GM19193 (cell line): ENCODE data around the gene CHST11.

Experiments
- POLR2A ChIP-seq: IDR thresholded peaks from 4 replicates; pipeline ENCODE4 v1.6.1; 2011; ENCODE audit not compliant: insufficient read depth, insufficient read length; ENCODE audit errors: extremely low read depth

Gene CHST11

DNA sequence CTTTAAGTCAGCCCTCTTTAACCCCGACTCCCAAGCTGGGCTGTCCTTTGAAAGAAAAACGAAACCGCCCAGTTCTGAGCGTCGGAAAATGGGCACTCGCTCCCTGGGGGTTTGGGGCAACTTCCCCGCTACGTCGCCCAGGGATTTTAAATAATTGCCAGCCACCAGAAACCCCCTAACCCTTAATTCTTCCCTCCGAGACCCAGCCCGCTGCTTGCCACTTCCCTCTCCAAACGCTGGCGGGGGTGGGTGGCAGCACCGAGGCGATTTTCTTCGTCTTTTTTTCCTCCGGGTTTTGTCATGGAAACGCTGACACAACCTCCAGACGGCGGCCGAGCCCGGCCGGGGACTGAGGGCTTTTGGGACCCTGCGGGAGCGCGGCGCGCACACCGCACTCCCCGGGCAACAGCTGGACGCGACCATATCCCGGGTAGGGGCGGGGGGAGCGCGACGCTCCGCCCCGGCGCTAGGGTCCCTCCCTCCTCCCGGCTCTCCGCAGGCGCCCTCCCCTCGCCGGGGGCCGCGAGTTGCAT, at the start of gene CHST11:
Gene CHST11, plus strand, starts transcription at position 532 of the 533 bp plus-strand sequence.
- no peak for TF ChIP-seq POLR2A

DNA sequence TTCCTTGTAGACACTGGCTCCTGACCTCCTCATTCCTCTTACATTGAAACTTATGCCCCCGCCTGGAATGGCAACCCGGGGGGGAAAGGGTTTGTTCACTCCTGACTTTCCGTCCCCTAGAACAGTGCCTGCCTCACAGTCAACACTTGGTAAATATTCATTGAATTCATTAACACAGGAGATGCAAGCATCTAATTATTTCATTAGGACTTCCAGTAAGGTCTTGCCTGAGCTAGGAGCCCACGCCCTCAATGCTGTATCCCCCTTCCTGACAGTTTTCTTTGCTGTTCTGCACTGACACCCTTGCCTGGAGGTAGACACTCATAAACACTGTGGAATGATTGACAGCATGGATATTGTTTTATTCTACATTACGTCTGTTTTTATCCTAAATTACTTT, 49.3 kb upstream of the CHST11 start:
- no peak for TF ChIP-seq POLR2A

DNA sequence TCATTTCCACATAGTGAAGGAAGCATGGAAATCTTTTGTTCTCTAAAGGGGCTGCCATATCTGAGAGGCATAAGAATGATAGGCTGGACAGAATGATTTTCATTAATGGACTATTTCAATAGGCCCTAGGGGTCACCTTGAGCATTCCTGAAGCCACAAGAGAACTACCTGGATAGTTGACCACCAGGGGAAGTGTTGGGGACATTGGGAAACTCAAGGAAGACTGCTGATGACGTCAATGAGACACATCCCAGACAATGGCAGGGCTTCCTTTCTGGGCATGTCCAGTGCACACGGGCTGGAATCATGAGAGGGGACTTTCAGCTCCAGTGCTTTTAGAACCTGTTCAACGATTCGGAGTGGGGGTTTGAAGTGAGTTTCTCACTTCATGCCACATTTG, 48.8 kb upstream of the CHST11 start:
- no peak for TF ChIP-seq POLR2A

DNA sequence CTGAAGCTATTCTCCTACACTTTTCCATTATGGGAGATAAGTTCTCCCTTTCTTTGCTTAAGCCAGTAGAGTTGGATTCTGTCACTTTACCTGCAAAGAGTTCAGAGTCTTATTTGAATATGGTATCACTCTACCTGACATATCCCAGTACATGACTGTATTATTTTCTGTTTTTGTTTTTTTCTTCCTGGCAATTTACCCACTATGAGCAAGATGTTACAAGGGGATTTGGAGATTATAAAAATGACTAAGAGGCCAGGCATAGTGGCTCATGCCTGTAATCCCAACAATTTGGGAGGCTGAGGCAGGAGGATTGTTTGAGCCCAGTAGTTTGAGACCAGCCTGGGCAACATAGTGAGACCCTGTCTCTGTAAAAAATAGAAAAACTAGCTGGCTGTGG, 46.4 kb upstream of the CHST11 start:
- no peak for TF ChIP-seq POLR2A

DNA sequence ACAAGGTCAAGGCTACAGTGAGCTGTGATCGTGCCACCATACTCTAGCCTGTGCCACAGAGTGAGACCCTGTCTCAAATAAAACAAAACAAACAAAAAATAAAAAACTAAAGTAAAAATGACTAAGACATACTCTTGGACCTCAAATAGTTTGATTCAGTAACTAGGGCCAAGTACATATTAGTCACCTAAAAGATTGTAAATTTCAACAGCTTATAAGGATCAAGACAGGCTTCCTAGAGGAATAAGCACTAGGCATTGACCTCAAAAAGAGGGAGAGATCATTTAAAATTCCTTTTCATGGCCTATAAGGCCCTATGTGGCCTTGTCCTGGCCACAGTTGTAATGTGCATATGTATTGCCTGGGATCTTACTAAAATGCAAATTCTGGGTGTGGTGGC, 46.0 kb upstream of the CHST11 start:
- no peak for TF ChIP-seq POLR2A

DNA sequence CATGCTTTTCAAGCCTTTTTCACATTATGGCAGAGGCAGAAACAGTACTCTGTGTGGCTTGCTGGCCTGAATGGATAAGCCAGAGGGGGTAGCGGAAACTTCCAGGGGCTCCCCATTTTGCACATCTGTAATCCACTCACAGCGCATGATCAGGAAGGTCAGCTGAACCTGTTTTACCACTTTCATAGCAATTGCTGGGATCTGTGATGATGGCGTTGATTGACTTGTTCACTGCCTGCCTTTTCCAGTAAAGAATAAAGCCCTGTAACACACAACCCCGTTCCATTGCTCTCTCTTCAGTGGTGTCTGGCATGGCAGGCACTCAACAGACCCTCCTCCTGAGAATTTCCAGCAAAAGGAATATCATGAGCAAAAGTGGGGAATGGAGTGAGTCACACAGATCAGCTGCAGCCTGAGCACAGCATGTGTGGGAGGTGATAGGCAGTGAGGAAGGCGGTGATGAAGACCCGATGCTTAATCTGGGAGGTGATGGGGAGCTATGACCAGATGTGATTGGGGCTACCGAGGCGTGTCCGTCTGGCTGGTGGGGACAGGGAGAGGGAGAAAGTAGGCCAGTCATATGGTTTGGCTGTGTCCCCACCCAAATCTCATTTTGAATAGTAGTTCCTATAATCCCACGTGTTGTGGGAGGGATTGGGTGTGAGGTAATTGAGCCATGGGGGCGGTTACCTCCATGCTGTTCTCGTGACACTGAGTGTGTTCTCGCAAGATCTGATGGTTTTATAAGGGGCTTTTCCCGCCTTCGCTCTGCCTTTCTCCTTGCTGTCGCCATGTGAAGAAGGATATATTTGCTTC, 44.7 kb upstream of the CHST11 start:
- no peak for TF ChIP-seq POLR2A

DNA sequence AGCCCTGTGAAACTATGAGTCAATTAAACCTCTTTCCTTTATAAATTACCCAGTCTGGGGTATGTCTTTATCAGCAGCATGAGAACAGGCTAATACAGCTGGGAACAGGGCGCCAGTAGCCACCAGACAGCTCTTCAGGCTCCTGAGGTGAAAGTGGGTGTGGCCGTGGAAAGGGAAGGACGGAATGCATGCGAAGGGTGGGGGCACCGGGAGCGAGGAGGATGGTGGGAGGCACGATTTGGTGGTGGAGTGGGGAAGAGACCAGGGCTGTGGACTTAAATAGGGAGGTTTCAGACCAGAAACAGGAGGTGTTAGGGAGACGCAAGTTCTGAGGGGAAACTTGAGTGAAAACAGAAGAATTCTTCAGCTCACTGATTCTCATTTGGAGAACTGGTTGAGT, 44.1 kb upstream of the CHST11 start:
- no peak for TF ChIP-seq POLR2A

DNA sequence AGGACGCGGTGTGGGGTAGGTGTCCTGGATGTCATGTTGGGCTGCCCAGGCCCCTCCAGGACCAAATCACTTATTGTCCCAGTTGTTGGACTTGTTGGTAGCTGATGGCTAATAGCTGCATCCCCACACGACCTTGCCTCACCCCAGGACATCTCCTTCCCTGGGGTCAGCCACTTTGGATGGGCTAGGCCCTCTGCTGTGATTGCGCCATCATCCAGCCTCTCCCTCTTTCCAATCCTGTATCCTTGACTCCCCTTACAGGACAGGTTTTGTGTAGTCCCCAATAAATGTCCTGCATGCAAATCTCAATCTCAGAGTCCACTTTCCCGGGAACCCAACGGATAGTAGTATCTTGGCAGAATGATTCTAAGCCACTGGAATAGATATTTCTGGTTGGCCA, 43.4 kb upstream of the CHST11 start:
- no peak for TF ChIP-seq POLR2A

DNA sequence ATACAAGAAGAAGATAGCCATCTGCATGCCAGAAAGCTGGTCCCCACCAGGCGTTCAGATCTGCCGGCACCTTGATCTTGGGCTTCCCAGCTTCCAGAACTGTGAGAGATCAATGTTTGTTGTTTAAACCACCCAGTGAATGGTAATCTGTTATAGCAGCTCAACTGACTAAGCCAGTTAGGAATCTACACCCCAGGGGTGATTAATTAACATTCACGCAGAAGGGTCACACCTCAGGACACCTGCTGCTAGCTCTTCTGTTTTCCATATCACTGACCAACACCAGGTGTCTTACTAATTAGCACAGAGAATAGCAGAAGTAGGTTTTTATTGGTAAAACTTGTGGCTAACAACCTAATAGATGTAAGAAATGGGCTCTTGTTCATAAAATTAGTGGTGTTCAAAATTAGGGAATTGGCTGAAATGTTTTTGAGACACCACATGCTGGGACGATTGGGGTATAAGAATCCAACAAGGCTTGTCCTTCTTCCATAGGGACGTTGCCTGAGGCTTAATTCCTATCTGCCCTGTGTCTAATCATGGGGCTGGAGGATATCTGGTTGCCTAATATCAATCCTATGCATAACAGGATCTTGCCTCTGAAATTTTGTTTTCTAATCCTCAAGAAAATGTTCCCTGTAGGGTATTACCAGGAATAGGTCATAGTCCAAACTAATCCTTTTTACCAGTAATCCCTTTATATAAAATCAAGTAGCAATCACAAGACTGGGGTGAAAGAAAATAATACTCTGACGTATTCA, 42.0 kb upstream of the CHST11 start:
- no peak for TF ChIP-seq POLR2A

DNA sequence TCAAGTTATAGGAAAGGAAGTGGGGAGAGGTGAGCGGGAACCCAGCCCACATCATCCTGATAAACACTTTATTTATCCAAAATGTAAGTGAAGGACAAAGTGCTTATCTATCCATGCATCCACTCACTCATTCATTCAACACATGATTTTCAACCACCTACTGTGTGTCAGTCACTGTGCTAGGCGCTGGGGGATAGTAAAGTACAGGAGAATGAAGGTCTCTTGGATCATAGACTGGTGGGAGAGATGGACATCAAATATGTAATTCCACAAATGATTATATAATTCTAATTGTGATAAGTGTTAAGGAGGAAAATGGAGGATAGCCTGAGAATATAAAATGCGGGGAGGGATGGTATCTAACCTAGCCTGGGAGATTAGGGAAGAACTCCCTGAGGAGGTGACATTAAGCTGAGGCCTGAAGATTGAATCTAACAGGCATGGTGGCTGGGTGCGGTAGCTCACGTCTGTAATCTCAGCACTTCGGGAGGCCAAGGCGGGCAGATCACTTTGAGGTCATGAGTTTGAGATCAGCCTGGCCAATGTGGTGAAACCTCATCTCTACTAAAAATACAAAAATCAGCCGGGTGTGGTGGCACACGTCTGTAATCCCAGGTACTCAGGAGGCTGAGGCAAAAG, 41.3 kb upstream of the CHST11 start:
- no peak for TF ChIP-seq POLR2A

DNA sequence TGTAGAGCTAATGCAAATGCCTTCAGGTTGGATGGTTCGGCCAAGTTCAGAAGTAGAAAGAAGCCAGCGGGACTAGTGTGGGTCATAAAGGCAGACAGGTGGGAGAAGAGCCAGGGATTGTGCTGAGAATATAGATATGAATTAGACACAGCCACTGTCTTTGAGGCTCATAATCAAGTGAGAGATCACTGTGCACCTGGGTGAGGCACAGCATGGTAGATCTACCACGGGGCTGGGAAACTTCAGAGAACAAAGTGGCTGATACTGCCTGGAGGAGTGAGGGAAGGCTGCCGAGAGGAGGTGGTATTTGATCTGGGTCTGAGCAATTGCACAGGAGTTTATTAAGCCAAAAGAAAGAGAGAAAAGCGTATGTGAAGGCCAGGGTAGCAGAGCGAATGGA, 40.6 kb upstream of the CHST11 start:
- TF ChIP-seq POLR2A: no peak

DNA sequence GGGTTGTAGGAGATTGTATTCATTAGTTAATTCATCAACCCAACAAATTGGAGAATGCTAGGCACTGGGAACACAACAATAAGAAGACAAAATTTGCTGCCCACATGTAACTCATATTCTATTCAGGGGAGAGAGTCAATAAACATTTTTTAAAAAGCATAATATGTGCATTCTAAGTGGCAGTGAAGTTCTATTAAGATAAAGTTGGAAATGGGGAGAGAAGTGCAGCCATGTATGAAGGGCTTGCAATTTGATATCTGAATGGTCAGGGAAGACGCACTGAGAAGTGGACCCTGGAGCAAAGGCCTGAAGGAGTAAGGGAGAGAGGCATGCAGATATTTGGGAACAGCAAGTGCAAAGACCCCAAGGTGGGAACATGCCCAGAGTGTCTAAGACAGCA, 40.2 kb upstream of the CHST11 start:
- no peak for TF ChIP-seq POLR2A

DNA sequence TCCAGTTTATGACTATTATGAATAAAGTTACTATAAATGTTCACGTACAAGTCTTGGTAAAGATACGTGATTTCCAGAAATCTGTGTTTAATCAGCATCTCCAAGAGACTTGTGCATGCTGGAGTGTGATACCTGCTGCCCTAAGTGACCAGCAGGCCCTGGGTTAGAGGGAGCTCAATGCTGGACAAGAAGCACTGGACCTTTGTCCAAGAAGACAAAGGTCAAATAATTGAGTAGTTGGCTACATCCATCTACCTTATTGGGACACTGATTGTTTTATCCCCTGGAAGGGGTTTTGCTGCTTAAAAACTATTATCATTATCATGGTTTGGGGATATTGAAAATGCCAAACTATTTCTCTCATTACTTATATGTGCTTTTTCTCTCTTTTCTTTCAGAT, 37.0 kb upstream of the CHST11 start:
- TF ChIP-seq POLR2A: no peak

DNA sequence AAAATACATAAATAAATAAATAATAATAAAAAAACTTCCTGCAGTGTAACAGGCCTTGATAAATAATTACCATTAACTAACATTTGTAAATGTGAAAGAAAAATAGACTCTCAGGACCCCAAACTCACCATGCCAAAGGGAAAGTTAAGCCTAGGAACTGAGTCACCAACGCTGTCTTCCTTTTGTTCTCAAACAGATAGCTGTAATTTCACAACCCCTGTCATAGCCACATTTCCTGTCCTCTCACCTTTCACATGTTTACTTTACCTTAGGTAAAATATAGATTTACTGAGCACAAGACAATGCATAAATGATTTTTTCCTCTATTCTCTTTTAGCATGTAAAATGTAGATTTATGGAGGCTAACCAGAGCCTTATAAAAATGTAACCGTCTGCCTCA, 35.9 kb upstream of the CHST11 start:
- no peak for TF ChIP-seq POLR2A

DNA sequence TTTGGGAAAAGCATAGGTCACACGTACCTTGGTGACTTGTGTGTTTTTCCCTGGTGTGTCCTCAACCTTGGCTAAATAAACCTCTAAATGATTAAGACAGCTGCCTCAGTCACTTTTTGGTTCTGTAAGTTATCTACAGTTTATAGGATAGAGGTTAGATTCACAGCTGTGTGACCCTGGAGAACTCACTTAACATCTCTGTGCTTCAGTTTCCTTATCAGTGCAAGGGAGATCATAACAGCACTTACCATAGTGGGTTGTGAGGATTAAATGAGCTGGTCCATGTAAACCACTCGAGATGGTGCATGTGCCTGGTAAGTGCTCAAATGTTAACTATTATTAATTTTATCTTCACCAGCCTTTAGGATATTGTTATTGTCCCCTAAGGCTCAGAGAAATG, 35.4 kb upstream of the CHST11 start:
- TF ChIP-seq POLR2A: no peak
